TTC549 (cell line): Measurements from ENCODE around the gene FILIP1.

Experiments used
- FAIRE-seq: peaks from 2 replicates; lab custom pipeline; 2012; peaks lifted over from hg19 to GRCh38; lab: Jason Lieb, UNC

Gene FILIP1

GRCh38 chr6:75494290-75494689 is 690 bp upstream of the FILIP1 start:
- no peak for FAIRE-seq

- peak; percentile 3 for FAIRE-seq
Observed at GRCh38 chr6:75492386-75493153, 1.0 kb downstream of the FILIP1 start.

GRCh38 chr6:75491291-75491690 is 2.3 kb downstream of the FILIP1 start:
- FAIRE-seq = no peak

- FAIRE-seq = no peak
Observed at GRCh38 chr6:75490706-75491105, 2.9 kb downstream of the FILIP1 start.

GRCh38 chr6:75489025-75489424 is 4.6 kb downstream of the FILIP1 start:
- FAIRE-seq = no peak

- FAIRE-seq = no peak
Observed at GRCh38 chr6:75488033-75488432, 5.6 kb downstream of the FILIP1 start.

- no peak for FAIRE-seq
Observed at GRCh38 chr6:75486850-75487518, 6.6 kb downstream of the FILIP1 start.

- FAIRE-seq = no peak
Observed at GRCh38 chr6:75484535-75484934, 9.1 kb downstream of the FILIP1 start.

GRCh38 chr6:75483136-75483952 is 10.3 kb downstream of the FILIP1 start:
- no peak for FAIRE-seq

GRCh38 chr6:75481936-75482593 is 11.5 kb downstream of the FILIP1 start:
- FAIRE-seq = no peak

- no peak for FAIRE-seq
Observed at GRCh38 chr6:75481394-75481793, 12.2 kb downstream of the FILIP1 start.

- FAIRE-seq = no peak
Observed at GRCh38 chr6:75480425-75480824, 13.2 kb downstream of the FILIP1 start.

GRCh38 chr6:75479712-75480111 is 13.9 kb downstream of the FILIP1 start:
- FAIRE-seq = no peak

GRCh38 chr6:75478929-75479328 is 14.7 kb downstream of the FILIP1 start:
- FAIRE-seq = no peak

GRCh38 chr6:75472885-75473284 is 20.7 kb downstream of the FILIP1 start:
- no peak for FAIRE-seq

- no peak for FAIRE-seq
Observed at GRCh38 chr6:75467966-75468365, 25.6 kb downstream of the FILIP1 start.

- no peak for FAIRE-seq
Observed at GRCh38 chr6:75467284-75467683, 26.3 kb downstream of the FILIP1 start.

- no peak for FAIRE-seq
Observed at GRCh38 chr6:75466636-75467035, 27.0 kb downstream of the FILIP1 start.

GRCh38 chr6:75463908-75464307 is 29.7 kb downstream of the FILIP1 start:
- FAIRE-seq = no peak

- FAIRE-seq = no peak
Observed at GRCh38 chr6:75463061-75463460, 30.5 kb downstream of the FILIP1 start.

GRCh38 chr6:75460681-75461080 is 32.9 kb downstream of the FILIP1 start:
- no peak for FAIRE-seq

- FAIRE-seq = no peak
Observed at GRCh38 chr6:75458895-75459294, 34.7 kb downstream of the FILIP1 start.

GRCh38 chr6:75450903-75451302 is 42.7 kb downstream of the FILIP1 start:
- no peak for FAIRE-seq
